Naive B cell (primary cell): ENCODE results near the gene UNC5A. TPM values are rescaled to one million over a fixed set of nuclear protein-coding genes. Genes with fewer than 3 reads are reported as not detected.

Experiments used
- ATAC-seq, 2 donors: fragments of 150-1000 bp; cut with Tn5 transposase; 2 replicates each; pipeline ENCODE4 v1.10.0; 2021; ENCODE audit warnings: low read depth in 2 of 2, mild to moderate bottlenecking in 2 of 2, moderate library complexity in 2 of 2
- DNase-seq: peaks from one replicate; pipeline ENCODE4 v3.0.0; 2022
- H3K27ac Mint-ChIP-seq, 6 donors: one replicate each; pipeline ENCODE4 v1.8.0; 2020 to 2022; ENCODE audit warnings: mild to moderate bottlenecking in 6 of 6, mixed read lengths in 6 of 6, moderate library complexity in 5 of 6, inconsistent platforms in 2 of 6
- H3K27me3 Mint-ChIP-seq, 3 donors: one replicate each; pipeline ENCODE4 v1.8.0; 2021 to 2022; ENCODE audit warnings: mixed read lengths in 3 of 3, mild to moderate bottlenecking in 1 of 3
- H3K36me3 Mint-ChIP-seq, 2 donors: one replicate each; pipeline ENCODE4 v1.8.0; 2020 to 2022; ENCODE audit warnings: mixed read lengths in 2 of 2, inconsistent platforms in 1 of 2, mild to moderate bottlenecking in 1 of 2
- H3K4me1 Mint-ChIP-seq, 3 donors: one replicate each; pipeline ENCODE4 v1.8.0; 2020 to 2022; ENCODE audit warnings: mixed read lengths in 3 of 3, inconsistent platforms in 1 of 3, mild to moderate bottlenecking in 1 of 3, moderate library complexity in 1 of 3
- H3K4me3 Mint-ChIP-seq, 8 donors: one replicate each; pipeline ENCODE4 v1.8.0; 2020 to 2022; ENCODE audit warnings: mild to moderate bottlenecking in 8 of 8, mixed read lengths in 8 of 8, moderate library complexity in 8 of 8, inconsistent platforms in 2 of 8
- H3K9me3 Mint-ChIP-seq, 7 donors: one replicate each; pipeline ENCODE4 v1.8.0; 2020 to 2022; ENCODE audit warnings: mixed read lengths in 7 of 7, mild to moderate bottlenecking in 5 of 7, inconsistent platforms in 2 of 7, moderate library complexity in 1 of 7
- polyA plus RNA-seq, 6 donors: library from polyadenylated mRNA; unstranded; fragments of 300-500 nt; fragmentation: Illumina TruSeq; gene quantifications; one replicate each; pipeline ENCODE4 v1.2.3, GENCODE V29; 2021; ENCODE audit warnings: low read depth in 6 of 6

The UNC5A gene
- polyA plus RNA-seq, 6 donors from 2014 or later: not detected

DNA sequence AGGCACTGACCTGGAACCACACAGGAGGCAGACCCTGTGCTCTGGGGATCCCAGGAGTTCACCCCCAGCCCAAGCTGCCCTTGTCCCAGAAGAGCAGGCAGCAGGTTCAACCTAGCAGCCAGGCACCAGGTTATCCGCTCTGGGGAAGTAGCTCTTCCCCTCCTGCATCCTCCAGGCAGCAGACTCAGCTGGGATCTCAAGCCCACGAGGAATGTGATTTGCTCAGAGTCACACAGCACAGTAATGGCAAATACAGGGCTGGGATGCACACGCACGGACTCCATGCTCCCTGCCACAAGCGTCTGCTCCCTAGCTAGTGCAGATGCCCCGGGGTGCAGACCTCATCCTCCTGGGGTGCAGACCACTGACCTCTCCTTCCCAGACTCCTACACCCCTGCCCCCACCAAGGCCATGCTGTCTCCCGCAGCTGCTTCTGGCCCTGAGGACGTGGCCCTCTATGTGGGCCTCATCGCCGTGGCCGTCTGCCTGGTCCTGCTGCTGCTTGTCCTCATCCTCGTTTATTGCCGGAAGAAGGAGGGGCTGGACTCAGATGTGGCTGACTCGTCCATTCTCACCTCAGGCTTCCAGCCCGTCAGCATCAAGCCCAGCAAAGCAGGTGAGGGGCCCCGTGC lies 63.3 kb downstream of the UNC5A start:
- Mint-ChIP-seq H3K4me3 (no peak overlapping the region), H3K27me3 (peaks cover 8 to 29% (median 27%) of the 10 kb centered on the region in 3 donors), H3K4me1 (peaks cover 9 to 16% (median 10%) of the 10 kb centered on the region in 3 donors), H3K36me3 (peaks cover 0 to 14% of the 10 kb centered on the region in 2 donors), H3K27ac (no peak overlapping the region), H3K9me3 (peaks cover 0 to 6% (median 0%) of the 10 kb centered on the region in 7 donors)
- ATAC-seq: no peak
- DNase-seq: no peak

DNA sequence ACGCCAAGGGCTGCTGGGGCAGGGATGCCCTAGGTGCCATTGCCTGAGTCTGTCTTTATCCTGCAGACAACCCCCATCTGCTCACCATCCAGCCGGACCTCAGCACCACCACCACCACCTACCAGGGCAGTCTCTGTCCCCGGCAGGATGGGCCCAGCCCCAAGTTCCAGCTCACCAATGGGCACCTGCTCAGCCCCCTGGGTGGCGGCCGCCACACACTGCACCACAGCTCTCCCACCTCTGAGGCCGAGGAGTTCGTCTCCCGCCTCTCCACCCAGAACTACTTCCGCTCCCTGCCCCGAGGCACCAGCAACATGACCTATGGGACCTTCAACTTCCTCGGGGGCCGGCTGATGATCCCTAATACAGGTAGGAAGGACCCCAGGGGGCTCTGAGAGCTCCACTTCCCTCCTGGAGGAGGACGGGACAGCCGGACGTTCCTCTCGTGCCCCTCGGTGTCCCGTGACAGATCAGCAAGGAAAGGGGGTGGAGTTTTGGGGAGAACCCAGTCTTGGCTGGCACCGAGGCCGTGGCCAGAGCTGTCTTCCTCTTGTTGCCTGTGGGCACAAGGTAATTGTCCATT lies 63.9 kb downstream of the UNC5A start:
- no peak overlapping the region for H3K27ac Mint-ChIP-seq
- DNase-seq: no peak
- no peak for ATAC-seq
- no peak overlapping the region for H3K4me3 Mint-ChIP-seq
- H3K9me3 Mint-ChIP-seq: peaks cover 0 to 6% (median 0%) of the 10 kb centered on the region in 7 donors
- peaks cover 9 to 16% (median 10%) of the 10 kb centered on the region in 3 donors for H3K4me1 Mint-ChIP-seq
- peaks cover 0 to 14% of the 10 kb centered on the region in 2 donors for H3K36me3 Mint-ChIP-seq
- H3K27me3 Mint-ChIP-seq: peaks cover 8 to 33% (median 29%) of the 10 kb centered on the region in 3 donors

DNA sequence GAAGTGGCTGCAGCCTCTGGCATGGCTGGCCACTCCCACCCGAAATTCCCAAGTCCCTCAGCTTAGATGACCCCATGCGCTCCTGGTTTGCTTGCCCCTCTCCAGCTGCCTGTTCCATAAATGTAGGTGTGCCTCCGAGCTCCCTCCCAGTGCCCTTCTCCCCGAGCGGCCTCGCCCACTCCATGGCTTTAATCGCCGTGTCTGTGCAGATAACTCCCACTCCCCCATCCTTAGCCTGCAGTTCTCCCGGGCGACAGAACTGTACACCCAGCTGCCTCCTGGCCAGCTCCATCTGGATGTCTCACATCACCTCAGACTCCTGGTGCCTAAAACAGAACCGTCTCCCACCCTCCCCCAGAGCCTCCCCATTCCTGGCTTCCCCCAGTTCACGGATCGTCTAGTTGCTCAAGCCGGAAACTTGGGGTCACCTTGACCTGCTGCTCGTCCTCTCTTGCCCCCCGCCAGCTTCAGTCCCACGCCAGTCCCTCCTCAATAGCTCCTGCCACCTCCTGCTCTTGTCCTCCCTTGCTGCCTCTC lies 64.7 kb downstream of the UNC5A start:
- ATAC-seq (no peak), DNase-seq (no peak)
- peaks cover 0 to 14% of the 10 kb centered on the region in 2 donors for H3K36me3 Mint-ChIP-seq
- no peak overlapping the region for H3K27ac Mint-ChIP-seq
- H3K4me1 Mint-ChIP-seq: peaks cover 9 to 16% (median 10%) of the 10 kb centered on the region in 3 donors
- peaks cover 0 to 6% (median 0%) of the 10 kb centered on the region in 7 donors for H3K9me3 Mint-ChIP-seq
- peak overlapping the region in 1 of 8 donors; percentile 29 for H3K4me3 Mint-ChIP-seq
- H3K27me3 Mint-ChIP-seq: peaks cover 8 to 38% (median 34%) of the 10 kb centered on the region in 3 donors

DNA sequence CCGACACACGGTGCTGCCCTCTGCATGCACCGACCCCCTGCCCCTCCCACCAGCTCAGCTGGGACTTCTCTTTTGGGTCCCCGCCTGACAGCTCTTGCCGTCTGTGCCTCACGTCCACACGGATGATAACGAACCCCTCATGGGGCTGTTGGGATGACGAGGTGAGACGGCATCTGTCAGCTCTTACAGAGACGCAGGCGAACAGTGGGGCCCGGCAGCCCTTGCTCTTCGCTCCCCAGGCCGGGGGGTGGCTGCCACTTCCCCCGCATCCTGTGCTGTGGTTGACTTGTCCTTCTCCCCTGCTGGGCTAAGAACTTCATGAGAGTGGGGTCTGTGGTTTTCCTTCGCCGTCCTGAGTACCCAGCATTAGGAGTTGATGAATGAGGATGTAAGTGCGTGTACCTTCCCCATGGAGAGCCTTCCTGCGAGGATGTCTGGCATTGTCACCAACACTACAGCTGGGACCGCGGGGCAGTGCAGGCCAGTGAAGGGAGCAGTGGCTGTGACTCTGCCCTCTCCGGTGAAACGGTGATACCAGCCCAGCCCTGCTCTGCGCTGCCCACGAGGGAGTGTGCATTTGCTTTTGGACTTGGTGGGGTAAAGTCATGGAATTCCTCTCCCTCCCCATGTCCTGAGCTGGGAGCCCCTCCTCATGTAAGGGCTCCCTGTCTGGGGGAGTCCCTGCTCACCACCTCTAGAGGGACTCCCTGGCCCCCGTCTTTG lies 65.6 kb downstream of the UNC5A start:
- Mint-ChIP-seq H3K4me3 (peak overlapping the region in 1 of 8 donors; percentile 26), H3K9me3 (peaks cover 0 to 5% (median 0%) of the 10 kb centered on the region in 7 donors), H3K27ac (peak overlapping the region in 3 of 6 donors; percentile 17 to 86 (median 76)), H3K36me3 (peaks cover 0 to 14% of the 10 kb centered on the region in 2 donors), H3K4me1 (peaks cover 6 to 13% (median 6%) of the 10 kb centered on the region in 3 donors), H3K27me3 (peaks cover 8 to 40% (median 36%) of the 10 kb centered on the region in 3 donors)
- DNase-seq: no peak
- ATAC-seq: no peak

DNA sequence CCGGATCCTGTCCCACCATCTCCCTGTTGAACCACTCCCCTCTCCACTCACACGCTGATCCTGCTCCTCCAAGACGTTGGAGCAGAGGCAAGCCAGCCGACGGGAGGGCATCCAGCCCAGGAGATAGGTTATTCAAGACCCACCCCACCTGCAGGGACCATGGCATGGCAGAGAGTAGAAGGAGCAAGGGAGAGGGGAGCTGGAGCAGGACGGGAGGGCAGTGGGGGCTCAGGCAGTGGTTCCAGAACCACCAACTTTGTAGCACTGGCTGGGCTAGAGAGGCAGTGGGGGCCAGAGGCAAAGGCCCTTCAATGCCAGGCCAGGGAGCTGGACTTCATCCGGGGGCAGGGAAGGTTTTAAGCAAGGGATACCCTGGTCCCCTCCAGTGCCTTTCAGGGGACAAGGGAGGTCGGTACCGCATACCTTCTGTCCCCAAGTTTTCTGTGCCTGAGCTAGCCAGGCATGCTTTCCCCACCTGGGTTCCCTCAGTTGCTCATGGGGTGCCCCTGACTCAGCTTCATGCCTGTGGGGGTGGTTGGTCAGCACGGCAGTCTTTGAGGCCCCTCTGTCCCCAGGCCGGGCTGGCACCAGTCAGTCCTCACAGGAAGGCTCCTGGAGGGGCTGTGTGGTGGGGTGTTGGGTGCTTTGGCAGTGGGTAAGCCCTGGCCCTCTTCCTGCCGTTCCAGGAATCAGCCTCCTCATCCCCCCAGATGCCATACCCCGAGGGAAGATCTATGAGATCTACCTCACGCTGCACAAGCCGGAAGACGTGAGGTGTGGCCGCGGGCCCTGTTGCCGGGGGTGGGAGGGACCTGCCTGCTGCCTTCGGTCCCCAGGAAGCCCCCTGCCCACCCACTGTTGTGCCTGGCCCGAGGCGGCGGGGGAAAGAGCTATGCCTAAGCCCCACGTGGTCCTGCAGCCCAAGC lies 66.4 kb downstream of the UNC5A start:
- DNase-seq: no peak
- Mint-ChIP-seq H3K4me1 (peaks cover 6 to 13% (median 6%) of the 10 kb centered on the region in 3 donors), H3K27me3 (peaks cover 8 to 45% (median 42%) of the 10 kb centered on the region in 3 donors), H3K4me3 (no peak overlapping the region), H3K9me3 (peaks cover 0 to 5% (median 0%) of the 10 kb centered on the region in 7 donors), H3K36me3 (peaks cover 0 to 14% of the 10 kb centered on the region in 2 donors), H3K27ac (no peak overlapping the region)
- no peak for ATAC-seq

DNA sequence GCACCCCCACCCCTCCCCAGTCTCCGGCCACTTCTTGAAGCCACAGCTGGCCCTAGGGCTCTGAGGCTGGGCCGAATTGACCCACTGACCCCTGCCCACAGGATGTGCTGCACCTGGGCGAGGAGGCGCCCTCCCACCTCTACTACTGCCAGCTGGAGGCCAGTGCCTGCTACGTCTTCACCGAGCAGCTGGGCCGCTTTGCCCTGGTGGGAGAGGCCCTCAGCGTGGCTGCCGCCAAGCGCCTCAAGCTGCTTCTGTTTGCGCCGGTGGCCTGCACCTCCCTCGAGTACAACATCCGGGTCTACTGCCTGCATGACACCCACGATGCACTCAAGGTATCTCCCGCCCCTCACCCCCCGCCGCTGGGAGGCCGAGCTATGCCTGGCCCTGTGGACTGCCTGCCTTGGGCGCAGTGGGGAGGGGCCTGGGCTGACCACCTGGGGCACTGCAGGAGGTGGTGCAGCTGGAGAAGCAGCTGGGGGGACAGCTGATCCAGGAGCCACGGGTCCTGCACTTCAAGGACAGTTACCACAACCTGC lies 67.5 kb downstream of the UNC5A start:
- Mint-ChIP-seq H3K4me1 (peaks cover 5 to 13% (median 6%) of the 10 kb centered on the region in 3 donors), H3K27ac (no peak overlapping the region), H3K4me3 (no peak overlapping the region), H3K36me3 (peaks cover 0 to 12% of the 10 kb centered on the region in 2 donors), H3K27me3 (peaks cover 8 to 45% (median 42%) of the 10 kb centered on the region in 3 donors), H3K9me3 (peaks cover 0 to 4% (median 0%) of the 10 kb centered on the region in 7 donors)
- ATAC-seq (no peak), DNase-seq (no peak)

DNA sequence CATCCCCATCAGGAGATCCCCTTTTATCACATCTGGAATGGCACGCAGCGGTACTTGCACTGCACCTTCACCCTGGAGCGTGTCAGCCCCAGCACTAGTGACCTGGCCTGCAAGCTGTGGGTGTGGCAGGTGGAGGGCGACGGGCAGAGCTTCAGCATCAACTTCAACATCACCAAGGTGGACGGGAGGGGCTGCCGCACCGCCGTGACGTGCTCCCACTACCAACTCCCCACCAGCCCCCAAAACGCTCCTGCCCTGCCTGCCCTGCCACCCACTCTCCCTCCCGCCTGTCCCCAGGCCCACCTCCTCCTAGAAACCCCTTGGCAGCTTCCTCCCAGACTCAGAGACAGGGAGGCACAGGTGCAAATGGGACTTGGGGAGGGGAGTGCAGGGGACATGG lies 68.1 kb downstream of the UNC5A start:
- DNase-seq (no peak), ATAC-seq (no peak)
- Mint-ChIP-seq H3K4me1 (peaks cover 0 to 9% (median 6%) of the 10 kb centered on the region in 3 donors), H3K27me3 (peaks cover 8 to 45% (median 42%) of the 10 kb centered on the region in 3 donors), H3K4me3 (no peak overlapping the region), H3K36me3 (peaks cover 0 to 7% of the 10 kb centered on the region in 2 donors), H3K9me3 (no peaks in the 10 kb centered on the region), H3K27ac (no peak overlapping the region)

DNA sequence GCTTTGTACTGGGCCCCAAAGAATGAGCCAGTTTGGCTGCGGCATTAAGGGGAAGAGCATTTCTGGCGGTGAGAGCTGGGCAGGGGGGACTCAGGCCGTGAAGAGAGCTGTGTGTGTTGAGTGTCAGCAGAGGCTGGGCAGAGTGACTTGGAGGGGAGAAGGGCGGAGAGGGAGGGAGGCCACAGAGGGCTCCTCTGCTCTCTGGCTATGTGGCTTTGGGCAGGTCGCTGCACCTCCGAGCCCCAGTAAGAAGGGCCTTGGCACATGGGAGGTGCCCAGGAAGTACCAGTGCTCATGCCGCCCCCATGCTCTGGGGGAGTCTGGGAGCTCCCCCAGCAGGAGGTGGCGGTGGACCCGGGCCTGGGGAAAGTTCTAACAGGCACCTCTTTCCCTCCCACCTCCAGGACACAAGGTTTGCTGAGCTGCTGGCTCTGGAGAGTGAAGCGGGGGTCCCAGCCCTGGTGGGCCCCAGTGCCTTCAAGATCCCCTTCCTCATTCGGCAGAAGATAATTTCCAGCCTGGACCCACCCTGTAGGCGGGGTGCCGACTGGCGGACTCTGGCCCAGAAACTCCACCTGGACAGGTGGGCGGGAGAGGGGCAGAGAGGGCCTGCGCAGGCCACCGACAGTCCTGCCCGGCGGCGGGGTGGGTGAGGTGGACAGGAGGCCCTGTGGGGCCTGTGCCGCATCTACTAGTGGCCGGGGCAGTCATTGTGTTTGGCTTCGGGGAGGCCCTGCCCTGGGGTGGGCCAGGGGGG lies 68.7 kb downstream of the UNC5A start:
- ATAC-seq (no peak), DNase-seq (no peak)
- no peaks in the 10 kb centered on the region for H3K9me3 Mint-ChIP-seq
- H3K4me3 Mint-ChIP-seq: no peak overlapping the region
- peaks cover 8 to 45% (median 42%) of the 10 kb centered on the region in 3 donors for H3K27me3 Mint-ChIP-seq
- peaks cover 0 to 9% (median 6%) of the 10 kb centered on the region in 3 donors for H3K4me1 Mint-ChIP-seq
- H3K27ac Mint-ChIP-seq: no peak overlapping the region
- peaks cover 0 to 7% of the 10 kb centered on the region in 2 donors for H3K36me3 Mint-ChIP-seq

DNA sequence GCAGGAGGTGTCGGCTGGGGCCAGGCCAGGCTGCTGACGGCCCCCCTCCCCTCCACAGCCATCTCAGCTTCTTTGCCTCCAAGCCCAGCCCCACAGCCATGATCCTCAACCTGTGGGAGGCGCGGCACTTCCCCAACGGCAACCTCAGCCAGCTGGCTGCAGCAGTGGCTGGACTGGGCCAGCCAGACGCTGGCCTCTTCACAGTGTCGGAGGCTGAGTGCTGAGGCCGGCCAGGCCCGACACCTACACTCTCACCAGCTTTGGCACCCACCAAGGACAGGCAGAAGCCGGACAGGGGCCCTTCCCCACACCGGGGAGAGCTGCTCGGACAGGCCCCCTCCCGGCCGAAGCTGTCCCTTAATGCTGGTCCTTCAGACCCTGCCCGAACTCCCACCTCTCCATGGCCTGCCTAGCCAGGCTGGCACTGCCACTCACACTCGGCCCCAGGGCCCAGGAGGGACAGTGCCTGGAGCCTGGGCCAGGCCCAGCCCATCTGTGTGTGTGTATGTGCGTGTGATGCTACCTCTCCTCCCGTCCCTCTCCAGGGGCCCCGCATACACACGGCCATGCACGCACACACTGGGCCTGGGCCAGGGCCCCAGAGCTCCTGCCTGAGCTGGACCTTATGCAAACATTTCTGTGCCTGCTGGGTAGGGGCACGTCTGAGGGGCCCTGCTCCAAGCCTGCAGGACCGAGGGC lies 69.5 kb downstream of the UNC5A start:
- Mint-ChIP-seq H3K4me1 (peaks cover 0 to 10% (median 6%) of the 10 kb centered on the region in 3 donors), H3K36me3 (peaks cover 0 to 7% of the 10 kb centered on the region in 2 donors), H3K9me3 (no peaks in the 10 kb centered on the region), H3K27ac (no peak overlapping the region), H3K27me3 (peaks cover 8 to 43% (median 36%) of the 10 kb centered on the region in 3 donors), H3K4me3 (no peak overlapping the region)
- DNase-seq: no peak
- no peak for ATAC-seq

DNA sequence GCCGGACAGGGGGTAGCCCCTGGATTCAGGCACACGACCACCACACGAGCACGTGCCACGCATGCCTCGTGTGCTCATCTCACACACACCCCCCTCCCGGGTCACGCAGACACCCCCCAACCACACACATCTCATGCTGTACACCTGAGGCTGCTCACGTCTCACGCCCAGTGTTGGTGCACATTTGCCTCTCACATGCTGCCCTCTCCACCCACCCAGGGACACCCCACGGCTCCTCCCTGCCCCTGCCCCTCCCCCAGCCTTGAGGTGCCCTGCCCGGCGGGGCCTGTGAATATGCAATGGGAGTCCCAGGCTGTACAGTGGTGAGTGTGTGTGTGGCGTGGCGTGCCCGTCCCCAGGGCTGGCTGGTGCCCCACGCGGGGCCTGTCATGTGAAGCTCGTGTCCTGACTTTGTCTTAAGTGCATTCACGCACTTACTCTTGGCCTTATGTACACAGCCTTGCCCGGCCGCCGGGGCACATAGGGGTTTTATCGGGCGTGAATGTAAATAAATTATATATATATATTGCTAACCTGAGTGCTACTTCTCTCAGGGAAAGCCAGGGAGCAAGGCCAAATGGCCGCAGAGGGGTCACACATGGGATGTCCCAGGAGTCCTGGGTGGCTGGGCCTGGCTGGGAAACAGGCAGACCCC lies 70.1 kb downstream of the UNC5A start:
- Mint-ChIP-seq H3K4me1 (peaks cover 0 to 10% (median 6%) of the 10 kb centered on the region in 3 donors), H3K9me3 (no peaks in the 10 kb centered on the region), H3K4me3 (no peak overlapping the region), H3K27ac (no peak overlapping the region), H3K36me3 (peaks cover 0 to 5% of the 10 kb centered on the region in 2 donors), H3K27me3 (peaks cover 7 to 36% (median 29%) of the 10 kb centered on the region in 3 donors)
- ATAC-seq: no peak
- no peak for DNase-seq
